GM21367 (cell line): ENCODE results near the gene WASL.
A peak's percentile ranks its signal among the peaks of the same experiment; 100 is the strongest.

ENCODE experiments used
- ATAC-seq: cut with Tn5 transposase; IDR thresholded peaks from one replicate; pipeline ENCODE4 v1.9.1; 2021; ENCODE audit not compliant: unreplicated experiment

WASL gene

DNA sequence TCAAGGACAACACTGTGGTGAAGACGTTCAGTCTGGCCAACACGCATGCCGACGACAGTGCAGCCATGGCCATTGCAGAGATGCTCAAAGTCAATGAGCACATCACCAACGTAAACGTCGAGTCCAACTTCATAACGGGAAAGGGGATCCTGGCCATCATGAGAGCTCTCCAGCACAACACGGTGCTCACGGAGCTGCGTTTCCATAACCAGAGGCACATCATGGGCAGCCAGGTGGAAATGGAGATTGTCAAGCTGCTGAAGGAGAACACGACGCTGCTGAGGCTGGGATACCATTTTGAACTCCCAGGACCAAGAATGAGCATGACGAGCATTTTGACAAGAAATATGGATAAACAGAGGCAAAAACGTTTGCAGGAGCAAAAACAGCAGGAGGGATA is 86.5 kb downstream of the WASL start:
- ATAC-seq = no peak

DNA sequence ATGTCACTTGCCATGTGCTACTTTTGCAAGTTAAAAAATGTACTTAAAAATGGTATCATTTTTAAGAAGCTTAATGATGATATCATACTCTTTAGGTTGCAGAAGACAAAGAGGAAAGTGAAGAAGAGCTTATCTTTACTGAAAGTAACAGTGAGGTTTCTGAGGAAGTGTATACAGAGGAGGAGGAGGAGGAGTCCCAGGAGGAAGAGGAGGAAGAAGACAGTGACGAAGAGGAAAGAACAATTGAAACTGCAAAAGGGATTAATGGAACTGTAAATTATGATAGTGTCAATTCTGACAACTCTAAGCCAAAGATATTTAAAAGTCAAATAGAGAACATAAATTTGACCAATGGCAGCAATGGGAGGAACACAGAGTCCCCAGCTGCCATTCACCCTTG is 87.0 kb downstream of the WASL start:
- no peak for ATAC-seq

DNA sequence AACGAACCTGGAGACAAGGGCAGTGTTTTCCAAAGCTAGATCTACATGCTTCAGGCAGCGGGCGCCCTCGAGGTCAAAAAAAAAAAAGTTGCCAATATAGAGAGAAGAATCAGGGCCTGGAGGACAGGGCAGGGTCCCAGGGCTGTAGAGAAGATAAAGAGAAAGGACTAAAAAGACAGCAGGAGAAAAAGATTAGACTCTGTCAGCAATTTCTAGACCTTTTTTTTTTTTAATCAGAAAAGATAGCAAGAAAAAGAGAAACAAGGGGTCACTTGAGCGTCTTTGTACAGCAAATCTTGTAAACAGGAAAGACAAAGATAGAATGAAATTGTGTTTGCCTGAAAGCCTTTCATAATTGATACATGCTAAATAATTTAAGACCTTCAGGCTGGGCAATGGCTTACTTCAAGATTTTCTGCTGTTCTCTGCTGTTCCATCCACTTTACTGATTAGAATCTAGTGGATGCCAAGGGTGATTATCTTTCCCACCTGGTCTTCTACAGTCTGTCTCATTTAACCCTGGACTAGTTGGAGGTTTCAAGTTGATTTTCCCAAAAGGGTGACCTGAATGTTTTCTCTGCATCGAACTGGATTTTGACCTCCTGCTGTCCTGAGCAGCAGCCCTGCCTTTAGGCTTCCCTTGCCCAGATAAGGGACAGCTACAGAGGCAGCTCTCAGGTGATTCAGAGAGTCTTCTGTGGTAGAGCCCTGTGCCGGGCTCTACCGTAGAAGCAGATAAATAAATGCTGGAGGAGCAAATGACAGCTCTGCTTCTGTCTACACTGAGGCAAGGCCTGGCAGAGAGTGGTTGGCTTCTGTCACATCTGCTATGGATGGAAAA is 88.1 kb downstream of the WASL start:
- ATAC-seq = no peak

DNA sequence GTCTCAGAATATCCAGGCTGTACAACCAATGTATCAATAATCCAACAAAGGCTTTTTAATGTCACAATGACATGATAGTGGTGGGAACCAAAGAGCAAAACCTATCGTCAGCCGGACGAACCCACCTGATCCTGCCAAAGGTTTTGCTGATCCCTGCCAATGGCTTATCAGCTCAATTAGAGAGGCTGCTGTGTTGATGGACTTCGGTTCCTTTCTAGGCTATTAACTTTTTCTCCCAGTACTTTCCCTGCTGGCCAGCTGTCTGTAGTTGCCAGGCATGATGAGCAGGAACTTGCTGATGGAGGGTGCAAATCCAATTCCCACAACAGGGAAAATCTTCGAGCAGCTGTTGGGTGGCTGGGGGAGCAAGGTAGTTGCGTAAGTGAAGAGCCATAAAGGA is 90.8 kb downstream of the WASL start:
- no peak for ATAC-seq

DNA sequence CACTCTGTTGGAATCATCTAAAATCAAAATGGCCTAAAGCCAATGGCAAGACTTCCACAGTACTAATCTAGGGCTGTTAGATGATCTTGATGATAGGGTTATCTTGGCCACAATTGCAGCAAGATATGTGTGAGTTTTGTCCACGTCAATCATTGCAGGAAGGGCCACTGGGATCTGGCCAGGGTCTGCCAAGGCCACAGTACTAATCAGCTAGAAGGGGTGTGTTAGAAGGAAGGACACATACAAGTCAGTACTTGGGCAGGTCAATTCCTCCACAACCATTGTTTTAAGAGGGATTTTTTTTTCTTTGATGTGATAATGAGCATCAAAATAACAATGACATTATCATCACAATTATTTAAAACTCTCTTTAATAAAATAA is 91.5 kb downstream of the WASL start:
- ATAC-seq = no peak

DNA sequence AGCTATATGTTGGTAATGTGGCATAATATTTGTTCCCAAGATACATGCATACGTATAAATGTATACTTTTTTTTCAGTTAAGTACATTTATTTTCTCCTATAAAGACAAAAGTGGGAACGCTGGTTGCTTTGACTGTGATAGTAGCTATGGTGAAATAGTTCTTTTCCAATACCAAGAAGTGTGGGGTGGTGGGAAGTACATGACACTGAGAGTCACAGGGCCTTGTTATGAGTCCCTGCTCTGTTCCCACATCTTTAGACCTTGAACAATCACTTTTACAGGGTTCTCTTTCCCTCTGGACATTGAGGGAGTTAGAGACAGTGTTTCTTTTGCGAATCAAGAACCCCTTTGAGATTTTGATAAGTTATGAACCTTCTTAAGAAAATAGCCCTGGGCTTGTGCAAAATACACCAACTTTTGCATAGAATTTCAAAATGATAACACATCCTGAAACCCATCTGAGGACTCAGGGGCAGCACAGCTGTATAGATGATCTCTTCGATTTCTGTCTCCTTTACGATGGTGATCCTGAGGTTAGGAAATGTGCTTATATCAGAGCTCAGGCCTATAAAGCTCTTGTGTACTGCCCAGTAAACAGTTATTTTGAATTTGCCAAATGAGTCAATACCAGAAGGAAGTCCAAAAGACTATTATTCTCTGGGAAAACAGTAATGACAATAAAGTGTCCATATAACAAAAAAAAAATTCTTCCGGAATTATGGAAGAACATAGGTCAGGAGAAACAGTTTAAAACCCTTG is 92.1 kb downstream of the WASL start:
- ATAC-seq = no peak

DNA sequence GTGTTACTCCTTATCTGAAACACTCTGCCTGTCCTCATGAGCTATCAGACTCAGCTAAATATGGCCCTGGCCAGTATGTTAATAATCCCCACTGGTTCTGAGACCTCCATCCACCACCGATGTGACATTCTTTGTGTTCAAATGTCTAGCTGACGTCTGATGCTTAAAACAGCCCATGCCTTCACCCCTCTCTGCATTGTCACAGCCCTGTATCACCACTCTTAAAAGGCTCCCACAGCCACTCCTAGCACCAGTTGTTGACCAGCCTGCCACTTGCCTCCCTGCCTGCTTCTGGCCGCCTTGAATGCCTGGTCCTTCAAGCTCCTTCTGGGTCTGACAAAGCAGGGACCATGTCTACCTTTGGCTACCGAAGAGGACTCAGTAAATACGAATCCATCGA is 93.2 kb downstream of the WASL start, which contains the start of gene LMOD2:
Gene LMOD2 (plus strand): TSS at position 253 of the 400 bp plus-strand sequence. CDS start 98 bp downstream, at position 351.
- no peak for ATAC-seq

DNA sequence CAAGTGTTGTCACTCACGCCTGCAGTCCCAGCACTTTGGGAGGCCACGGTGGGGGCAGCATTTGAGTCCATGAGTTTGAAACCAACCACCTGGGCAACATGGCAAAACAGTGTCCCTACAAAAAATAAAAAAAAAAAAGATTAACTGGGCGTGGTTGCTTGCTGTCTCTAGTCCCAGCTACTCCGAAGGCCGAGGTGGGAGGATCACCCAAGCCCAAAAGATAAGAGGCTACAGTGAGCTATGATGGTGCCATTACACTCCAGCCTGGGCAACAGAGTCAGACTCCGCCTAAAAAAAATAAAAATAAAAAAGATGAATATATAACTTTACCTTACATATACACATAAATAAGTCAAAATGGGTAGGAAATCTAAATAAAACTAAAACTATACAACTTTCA is 95.6 kb downstream of the WASL start:
- no peak for ATAC-seq

DNA sequence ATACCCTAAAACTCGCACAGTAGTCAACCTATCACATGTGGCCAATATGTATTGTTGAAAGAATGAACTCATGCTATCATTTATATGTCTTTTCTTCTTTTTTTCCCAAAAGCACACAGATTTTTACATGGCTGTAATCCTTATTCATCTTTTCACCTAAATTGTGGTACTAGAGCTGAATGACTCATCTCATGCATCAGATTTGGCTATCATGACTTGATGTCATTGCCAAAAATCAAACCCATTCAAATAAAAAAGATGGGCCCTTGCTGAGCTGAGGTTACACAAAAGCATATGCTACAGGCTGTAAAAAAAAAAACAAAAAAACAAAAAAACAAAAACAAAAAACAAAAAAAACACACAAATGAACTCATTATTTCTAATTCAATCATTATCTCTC is 96.4 kb downstream of the WASL start:
- no peak for ATAC-seq

DNA sequence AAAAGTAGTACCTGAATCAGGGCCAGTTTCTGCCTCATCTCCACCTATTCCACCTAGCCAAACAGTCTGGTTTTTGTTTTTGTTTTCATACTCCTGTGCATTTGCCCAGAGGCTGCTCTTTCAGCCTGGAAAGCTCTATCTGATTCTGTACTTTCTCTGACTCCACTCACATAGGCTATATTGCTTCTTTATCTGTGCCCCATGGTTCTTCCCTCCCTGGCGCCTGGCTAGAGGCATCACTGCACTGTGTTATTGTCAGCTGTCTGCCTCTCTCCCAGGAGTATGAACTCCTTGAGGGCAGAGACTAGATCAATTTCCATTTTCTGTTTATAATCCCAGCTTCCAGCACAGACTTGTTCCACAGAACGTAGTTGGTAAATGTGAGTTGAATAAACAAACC is 98.2 kb downstream of the WASL start:
- ATAC-seq = no peak

DNA sequence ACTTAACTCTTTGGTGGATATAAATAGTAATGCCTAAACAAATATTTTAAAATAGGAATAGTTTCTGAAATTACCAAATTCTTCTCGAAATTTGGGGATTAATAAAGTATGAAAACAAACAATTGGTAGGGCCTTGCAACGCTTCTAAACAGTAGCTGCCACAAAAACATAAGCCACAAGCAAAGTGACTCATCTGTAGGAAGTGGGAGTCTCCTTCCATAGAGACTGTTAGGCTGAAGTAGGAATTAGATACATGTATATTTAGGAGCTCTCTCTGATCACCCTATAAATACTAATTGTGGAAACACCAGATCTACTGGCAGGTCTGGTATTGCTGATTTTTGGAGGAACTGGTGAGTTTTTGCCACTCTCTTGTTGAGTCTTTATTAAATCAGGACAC is 98.8 kb downstream of the WASL start:
- no peak for ATAC-seq

DNA sequence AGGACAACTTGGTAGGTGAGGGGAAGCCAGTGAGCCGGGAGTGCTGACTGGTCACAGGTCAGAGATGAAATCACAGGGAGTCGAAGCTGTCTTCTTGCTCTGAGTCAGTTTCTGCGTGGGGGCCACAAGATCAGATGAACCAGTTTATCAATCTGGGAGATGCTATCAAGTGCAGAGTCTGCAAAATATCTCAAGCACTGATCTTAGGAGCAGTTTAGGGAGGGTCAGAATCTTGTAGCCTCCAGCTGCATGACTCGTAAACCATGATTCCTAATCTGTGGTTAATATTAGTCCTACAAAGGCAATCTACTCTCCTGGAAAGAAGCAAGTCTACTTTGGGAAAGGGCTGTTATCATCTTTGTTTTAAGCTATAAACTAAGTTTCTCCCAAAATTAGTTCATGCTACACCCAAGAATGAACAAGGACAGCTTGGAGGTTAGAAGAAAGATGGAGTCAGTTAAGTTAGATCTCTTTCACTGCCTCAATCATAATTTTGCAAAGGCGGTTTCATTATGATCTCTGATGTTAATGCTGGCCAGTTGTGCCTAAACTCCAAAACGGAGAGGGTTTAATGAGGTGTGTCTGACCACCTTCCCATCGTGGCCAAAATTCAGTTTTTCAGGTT is 101.6 kb downstream of the WASL start:
- ATAC-seq = no peak

DNA sequence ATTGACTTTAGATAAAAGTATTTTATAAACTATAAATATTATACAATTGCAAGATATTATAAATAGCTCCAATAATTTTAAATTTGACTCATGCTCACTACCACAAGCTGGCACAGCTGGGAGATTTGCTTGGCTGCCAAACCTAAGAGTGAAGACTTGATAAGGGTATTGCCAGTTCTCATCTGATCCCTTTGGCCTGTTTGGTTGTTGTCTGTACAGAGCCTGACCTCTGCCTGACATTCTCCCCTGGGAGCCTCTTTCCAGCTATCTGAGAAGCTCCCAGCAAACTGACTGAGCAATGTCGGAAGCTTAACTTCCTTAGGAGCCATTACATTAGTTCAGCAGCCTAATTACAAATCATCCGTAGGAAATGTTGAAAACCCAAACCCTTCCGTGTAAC is 103.3 kb downstream of the WASL start:
- no peak for ATAC-seq

DNA sequence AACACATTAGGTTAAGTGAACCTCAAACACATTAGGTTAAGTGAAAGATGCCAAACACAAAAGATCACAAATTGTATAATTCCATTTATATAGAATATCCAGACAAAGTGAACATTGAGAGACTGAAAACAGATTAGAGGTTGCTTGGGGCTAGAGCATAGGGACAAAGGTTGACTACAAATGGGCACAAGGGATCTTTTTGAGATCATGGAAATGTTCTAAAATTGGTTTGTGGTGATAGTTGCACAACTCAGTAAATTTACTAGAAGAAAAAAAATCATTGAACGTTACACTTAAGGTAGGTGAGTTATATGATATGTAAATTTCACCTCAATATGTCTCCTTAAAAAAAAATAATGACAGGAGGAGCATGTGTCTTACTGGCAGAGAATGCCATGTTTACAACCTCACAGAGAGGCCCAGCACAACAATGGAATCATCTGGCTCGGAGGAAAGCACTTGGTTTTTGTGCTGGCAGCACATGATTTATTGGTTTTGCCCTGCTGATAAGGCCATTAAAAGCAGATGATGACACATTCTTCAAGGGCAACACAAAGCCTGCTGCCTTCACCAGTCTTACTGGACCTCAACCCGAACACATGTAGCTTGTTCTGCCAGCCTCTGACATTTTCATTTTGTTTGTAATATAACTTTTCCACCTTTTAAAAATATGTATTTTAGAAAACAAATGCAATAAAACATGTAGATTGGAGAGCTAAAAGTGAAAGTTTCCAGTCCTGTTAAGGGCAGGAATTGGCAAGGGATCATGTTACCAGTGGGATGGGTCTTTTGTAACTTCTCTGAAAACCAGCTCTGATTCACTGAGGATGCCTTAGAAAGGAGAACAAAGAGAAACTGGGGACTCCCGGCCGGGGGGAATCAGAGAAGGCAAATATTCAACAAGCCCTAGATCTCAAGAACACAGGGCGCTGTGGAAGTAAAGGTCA is 105.0 kb downstream of the WASL start:
- no peak for ATAC-seq

DNA sequence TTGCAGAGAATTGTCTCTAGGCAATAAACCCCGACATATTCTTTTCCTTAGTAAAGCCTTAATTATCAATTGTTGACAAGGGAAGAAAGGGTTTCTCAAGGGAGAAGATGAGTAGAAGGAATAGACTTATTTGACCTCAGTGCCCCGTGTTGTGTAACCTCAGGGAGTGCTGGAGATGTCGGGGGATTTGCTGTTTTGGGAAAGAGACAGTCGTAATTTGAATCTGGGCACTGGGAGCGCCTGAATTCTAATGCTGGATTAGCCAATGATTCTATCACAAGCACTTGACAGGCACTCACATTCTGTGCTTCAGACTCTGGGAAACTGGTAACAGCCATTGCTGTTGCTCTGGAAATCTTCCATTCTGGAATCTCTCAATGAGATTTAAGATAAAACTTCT is 106.9 kb downstream of the WASL start:
- ATAC-seq = no peak

DNA sequence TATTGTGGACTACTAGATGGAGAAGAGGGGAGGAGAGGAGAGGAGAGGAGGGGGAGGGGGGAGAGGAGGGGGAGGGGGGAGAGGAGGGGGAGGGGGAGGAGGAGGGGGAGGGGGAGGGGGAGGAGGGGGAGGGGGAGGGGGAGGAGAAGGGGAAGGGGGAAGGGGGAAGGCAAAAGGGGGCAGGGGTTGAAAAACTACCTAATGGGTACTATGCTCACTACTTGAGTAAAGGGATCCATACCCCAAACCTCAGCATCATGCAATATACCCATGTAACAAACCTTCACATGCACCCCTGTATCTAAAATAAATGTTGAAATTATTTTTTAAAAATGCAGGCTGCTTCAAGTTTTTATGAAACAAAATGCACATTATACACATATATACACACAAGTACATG is 108.2 kb downstream of the WASL start:
- no peak for ATAC-seq

DNA sequence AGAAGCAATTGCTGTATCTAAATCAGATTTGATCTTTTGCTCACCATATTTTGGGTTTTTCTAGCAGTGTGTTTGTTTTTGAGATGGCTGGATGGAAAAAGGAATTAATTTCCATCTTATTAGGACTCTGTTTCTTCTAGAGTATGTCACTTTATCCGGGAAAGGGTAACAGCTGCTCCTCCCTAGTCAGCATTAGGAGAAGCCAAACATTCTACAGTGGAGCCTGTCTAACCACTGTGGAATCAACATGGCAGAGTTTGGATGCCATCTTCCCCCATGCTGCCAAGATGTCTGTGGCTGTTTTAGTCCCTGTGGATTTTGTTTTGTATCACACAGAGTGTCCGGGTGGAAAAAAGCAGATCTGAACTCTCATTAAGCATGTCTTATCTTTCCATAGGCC is 109.2 kb downstream of the WASL start:
- no peak for ATAC-seq

DNA sequence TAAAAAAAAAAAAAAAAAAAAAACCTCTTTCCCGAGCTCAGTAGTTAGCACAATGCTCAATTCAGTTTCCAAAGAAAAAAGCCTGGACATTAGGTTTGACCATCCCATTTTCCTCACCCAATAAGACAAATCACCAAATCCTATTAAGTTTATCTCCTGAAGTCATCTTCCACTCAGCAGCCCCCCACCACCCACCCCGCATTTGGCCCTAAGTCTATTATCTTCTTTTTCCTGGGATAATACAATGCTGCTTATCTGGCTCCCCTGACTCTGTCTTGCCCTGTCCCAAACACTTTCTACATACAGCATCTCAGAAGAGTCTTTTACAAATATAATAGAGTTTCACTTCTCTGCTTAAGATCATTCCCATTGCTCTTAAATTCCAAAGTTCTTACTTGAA is 110.9 kb downstream of the WASL start:
- ATAC-seq = no peak

DNA sequence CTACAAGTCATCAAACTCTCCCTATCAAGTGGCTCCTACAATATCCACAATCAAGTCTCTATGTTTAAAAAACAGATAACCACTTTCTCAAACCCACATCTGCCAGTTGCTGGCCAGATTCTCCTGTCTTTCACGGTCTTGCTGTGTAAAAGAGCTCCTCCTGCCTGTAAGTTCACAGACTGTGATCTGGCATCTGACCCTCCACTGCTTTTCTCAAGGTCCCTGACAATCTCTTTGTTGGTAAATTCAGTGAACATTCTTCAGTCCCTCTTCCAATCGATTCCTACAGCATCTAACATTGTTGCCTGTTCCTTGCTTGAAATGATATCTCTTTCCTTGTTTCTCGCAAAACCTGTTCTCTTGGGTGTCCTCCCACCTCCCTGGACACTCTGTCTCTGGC is 111.6 kb downstream of the WASL start:
- ATAC-seq = no peak

DNA sequence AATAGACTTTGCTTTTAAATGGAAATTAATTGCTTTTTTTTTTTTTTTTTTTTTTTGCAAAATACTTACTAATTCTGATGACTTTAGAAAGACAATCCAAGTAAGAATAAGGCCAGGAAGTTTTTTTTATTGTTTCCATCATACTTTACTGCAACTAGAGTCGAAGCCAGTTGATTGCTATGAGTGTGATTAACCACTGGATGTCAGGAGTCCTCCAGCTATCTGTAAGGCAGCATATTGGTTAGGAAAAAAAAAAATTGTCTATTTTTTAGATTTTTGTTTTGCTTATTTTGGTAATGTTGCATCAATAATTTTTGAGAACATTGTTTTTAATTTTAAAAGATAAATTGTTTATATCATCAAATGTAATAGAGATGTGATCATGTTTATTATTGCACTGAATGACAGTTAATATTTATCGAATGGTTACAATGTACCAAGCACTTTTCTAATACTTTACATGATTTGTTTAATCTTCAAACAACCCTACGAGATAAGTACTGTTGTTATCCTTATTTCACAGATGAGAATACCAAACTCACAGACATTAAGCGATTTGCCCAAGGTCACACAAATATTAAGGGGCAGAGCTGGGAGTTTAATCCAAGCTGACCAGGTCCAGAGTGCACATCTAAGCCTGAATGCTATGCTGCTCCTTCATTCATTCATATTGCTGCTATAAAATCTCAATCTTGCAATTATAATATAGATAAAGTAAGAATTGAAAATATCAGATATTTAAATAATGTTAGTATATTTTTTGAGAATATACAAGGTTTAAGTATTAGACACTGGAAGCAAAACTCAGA is 113.0 kb downstream of the WASL start:
- peak; percentile 50 for ATAC-seq
